HG03280 (cell line): ENCODE data around the gene SLC25A21.
A peak's percentile ranks its signal among the peaks of the same experiment; 100 is the strongest.
"Not testable (repeated sequence)": the region's sequence is repeated elsewhere in the genome, so short reads cannot be mapped to it uniquely, and the experiment has no call there.

Experiments
- ATAC-seq: cut with Tn5 transposase; IDR thresholded peaks from one replicate; pipeline ENCODE4 v1.9.1; 2021; ENCODE audit warnings: mild to moderate bottlenecking, moderate library complexity; ENCODE audit not compliant: unreplicated experiment

SLC25A21 gene

DNA sequence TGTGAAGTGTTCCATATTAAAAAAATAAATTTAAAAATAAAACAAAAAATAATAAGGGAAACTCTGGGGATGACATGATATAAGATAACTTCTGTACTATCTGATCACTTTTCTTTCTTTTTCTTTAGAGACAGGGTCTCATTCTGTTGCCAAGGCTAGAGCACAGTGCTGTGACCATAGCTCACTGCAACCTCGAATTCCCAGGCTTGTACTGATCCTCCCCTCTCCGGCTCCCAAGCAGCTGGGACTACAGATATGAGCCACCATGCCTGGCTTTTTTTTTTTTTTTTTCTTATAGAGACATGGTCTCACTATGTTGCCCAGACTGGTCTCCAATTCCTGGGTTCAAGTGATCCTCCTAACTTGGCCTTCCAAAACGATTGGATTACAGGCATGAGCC lies 14.9 kb upstream of the SLC25A21 start:
- no peak for ATAC-seq

DNA sequence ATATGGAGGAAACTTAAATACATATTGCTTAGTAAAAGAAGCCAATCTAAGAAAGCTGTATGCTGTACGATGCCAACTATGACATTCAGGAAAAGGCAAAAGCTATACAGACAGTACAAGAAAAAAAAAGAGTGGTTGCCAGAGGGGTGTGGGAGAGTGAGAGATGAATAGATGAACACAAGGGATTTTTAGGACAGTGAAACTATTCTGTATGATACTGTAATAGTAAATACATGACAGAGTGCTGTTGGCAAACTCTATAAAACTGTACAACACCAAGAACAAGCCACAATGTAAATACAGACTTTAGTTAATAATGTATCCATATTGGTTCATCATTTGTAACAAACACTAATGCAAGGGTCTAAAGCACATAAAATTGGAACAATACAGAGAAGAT lies 14.5 kb upstream of the SLC25A21 start:
- no peak for ATAC-seq

DNA sequence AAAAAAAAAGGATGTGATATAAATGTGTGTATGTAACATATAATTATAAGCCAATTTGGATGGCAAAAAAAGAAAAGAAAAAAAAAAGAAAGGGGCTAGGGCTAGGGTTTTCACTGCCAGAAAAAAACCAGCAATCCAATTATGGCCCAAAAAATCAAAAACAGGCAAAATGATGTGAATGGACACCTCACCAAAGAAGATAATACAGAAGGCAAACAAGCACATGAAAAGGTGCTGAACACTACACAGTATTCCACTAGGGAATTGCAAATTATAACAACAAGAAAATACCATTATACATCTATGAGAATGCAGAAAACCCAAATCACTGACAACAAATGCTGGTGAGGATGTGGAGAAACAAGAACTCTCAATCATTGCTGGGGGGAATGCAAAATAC lies 13.3 kb upstream of the SLC25A21 start:
- ATAC-seq: no peak

DNA sequence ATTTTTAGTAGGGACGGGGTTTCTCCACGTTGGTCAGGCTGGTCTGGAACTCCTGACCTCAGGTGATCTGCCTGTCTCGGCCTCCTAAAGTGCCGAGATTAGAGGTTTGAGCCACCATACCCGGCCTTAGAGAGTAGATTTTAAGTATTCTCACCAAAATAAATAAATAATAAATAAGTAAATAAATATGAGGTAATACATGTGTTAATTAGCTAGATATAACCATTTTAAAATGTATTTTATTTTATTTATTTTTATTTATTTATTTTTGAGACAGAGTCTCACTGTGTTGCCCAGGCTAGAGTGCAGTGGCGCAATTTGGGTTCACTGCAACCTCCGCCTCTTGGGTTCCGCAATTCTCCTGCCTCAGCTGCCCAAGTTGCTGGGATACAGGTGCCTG lies 12.1 kb upstream of the SLC25A21 start:
- ATAC-seq: not testable (repeated sequence)

DNA sequence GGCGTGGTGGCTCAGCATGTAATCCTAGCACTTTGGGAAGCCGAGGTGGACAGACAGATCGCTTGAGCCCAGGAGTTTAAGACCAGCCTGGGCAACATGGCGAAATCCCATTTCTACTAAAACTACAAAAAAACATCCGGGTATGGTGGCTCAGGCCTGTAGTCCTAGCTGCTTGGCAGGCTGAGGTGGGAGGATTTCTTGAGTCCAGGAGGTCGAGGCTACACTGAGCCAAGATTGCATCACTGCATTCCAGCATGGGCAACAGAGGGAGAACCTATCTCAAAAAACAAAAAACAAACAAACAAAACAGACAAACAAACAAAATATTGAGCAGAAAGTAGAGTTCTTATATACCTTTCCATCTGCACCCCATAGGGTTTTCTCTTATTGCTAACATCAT lies 9.0 kb upstream of the SLC25A21 start:
- ATAC-seq: no peak

DNA sequence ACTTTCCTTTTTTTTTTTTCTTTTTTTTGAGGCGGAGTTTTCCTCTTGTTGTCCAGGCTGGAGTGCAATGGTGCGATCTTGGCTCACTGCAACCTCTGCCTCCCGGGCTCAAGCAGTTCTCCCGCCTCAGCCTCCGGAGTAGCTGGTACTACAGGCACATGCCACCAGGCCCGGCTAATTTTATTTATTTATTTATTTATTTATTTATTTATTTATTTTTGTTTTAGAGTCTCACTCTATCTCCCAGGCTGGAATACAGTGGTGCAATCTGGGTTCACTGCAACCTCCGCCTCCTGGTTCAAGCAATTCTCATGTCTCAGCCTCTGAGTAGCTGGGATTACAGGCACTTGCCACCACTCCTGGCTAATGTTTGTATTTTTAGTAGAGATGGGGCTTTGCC lies 8.5 kb upstream of the SLC25A21 start:
- not testable (repeated sequence) for ATAC-seq

DNA sequence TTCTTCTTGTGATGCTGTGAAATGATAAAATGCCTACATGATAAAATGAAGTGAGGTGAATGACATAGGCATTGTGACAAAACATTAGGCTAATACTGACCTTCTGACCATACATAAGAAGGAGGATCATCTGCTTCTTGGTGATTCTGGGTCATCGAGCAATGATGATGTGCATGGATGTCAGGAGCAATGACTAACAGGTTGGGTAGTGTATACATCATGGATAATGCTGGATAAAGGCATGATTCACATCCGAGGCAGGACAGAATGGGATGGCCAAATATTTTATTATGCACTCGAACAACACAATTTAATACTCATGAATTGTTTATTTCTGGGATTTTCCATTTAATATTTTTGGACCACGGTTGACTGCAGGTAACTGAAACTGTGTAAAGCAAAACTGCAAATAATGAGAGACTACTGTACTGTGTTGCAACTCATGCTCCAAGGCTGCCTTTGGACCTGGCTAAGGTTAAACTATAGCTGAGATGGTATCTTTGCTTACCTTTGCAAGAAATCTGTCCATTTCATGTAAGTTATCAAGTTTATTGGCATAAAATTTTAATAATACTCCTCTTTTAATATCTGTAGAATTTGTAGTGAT lies 7.6 kb upstream of the SLC25A21 start:
- no peak for ATAC-seq

DNA sequence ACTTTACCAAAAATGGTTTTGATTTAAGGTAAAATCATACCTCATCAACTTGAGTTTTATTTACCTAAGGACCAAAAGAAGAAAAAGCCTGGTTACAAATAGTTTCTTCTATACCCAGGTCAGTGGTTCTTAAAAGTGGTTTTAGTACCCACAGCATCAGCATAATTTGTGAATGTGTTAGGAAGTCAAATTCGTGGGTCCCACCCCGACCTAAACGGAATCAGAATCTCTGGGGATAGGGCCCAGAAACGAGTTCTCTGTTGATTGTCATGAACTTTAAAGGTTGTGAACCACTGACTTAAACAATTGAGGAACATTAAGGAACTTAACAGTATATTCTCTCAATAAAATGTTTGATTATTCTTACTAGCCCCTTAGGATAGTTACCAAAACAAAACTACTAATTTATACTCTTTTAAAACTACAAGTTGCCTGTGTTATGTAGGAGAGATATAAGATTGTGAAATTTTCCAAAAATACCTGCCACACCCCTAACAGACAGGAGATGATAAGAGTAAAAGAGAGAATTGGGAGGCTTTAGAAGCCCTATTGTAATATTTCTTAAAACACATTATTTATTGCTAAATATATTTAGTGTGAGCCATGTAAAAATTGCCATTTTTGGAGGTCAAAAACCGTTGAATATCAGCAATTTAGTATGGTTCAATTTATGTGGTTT lies 669 bp upstream of the SLC25A21 start:
- ATAC-seq: no peak

DNA sequence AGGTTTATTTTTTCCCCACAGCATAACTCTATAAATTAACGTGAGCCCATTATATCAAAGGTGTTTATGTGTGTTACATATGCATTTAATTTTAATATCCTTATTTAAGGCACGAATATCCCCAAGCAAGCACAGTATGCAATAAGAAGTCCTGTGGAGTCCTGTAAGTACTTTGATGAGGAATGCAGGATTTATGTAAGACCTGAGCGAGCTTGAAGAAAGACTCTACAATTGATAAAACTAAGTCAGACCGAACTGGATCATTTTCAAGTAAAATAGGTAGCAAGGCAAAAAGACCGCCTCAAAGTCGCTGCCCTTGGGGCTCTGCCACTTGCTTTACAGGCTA lies 755 bp downstream of the SLC25A21 start:
- no peak for ATAC-seq

DNA sequence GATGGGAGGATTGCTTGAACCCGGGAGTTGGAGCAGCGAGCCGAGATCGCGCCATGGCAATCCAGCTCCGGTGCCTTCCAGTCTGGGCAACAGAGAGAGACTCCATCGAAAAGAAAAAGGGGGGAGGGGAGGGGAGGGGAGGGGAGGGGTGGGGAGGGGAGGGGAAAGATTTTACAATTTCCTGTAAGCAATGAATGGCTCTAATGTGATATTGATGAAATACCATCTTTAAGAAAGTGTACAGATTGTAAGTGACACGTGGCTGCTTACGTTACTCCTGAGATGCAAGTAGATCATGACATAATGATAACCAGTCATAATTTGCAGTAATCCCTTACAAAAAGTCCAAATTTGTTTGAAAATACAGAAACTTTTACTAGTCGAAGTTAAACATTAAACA lies 1.4 kb downstream of the SLC25A21 start:
- ATAC-seq: no peak

DNA sequence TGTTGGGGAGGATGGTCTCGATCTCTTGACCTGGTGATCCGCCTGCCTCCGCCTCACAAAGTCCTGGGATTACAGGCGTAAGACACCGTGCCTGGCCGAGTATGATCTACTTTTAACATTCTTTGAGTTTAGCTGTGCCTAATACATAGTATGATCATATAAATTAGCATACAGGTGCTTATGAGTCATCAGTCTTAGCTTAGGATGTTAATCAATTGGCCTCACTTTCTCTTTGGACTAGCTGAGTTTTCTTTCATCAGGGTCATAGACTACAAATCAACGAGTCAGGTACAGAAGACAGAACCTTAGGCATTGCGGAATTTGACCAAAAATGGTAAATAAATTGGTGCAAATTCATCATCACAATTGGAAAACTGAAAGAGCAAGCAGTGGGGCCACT lies 2.2 kb downstream of the SLC25A21 start:
- ATAC-seq: no peak

DNA sequence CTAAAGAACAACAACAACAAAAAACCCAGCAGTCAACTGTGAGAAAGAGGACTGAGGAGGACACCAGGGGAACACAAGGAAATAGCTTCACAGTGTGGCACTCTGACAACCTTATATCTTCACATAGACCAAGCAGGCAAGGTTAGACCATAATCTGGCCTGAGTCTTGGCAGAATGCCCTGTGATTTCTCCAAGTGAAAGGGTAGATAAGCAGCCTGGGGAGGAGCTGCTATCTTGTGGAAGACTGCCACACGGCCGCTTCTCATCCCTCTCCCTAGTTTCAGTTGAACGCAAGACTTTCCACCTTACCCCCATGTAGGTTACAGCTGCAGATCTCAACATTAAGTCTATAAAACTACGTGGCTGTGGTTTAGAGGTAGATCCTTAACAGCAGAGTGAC lies 3.7 kb downstream of the SLC25A21 start:
- no peak for ATAC-seq

DNA sequence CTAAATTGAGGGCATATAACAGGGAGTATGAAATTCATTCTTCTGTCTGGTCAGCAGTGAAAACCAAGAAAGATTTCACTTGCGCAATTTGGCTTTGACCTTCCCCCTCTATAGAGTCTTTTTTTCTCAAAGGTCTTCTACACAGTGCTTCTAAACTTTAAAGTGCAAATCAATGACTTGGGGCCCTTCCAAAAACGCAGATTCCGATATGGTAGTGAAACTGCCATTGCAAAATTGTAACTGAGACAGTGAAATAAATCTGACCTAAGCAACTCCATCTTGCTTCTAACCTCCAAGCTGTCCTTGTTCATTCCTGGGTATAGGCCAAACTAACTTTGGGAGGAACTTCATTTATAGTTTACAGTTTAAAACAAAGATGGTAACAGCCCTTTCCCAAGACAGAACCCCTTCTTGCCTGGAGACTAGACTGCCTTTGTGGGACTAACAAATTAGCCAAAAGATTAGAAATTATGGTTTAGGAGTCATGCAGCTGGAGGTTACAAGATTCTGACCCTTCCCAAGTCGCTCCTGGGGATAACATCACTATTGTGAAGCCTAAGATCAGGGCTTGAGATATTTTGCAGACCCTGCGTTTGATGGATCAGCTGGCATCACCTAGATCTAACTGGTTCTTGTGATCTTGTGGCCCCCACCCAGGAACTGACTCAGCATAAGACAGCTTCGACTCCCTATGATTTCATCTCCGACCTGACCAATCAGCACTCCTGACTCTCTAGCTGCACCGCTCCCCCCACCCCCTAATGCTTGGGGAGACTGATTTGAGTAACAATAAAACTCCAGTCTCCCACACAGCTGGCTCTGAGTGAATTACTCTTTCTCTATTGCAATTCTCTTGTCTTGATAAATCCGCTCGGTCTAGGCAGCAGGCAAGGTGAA lies 5.0 kb downstream of the SLC25A21 start:
- no peak for ATAC-seq

DNA sequence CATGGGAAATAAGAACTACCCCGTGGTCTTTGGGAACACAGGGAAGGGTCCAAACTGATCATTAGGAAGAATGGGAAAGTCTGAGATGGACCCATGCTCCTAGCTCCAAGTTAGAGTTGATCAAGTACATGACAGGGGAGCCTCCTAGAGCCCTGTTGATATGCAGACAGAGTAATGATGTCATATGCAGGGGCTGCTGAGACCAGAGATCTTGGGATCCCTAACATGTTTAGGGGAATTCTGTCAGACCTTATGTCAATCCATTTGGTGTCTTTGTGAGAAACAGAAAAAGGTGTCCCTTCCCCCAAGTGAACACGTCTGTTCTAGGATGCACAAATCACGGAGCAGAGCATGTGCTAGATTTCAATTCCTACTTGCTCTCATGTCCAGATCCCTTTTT lies 6.6 kb downstream of the SLC25A21 start:
- ATAC-seq: no peak

DNA sequence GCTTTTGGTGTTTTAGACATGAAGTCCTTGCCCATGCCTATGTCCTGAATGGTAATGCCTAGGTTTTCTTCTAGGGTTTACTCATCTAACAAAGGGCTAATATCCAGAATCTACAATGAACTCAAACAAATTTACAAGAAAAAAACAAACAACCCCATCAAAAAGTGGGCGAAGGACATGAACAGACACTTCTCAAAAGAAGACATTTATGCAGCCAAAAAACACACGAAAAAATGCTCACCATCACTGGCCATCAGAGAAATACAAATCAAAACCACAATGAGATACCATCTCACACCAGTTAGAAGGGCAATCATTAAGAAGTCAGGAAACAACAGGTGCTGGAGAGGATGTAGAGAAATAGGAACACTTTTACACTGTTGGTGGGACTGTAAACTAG lies 10.1 kb downstream of the SLC25A21 start:
- not testable (repeated sequence) for ATAC-seq

DNA sequence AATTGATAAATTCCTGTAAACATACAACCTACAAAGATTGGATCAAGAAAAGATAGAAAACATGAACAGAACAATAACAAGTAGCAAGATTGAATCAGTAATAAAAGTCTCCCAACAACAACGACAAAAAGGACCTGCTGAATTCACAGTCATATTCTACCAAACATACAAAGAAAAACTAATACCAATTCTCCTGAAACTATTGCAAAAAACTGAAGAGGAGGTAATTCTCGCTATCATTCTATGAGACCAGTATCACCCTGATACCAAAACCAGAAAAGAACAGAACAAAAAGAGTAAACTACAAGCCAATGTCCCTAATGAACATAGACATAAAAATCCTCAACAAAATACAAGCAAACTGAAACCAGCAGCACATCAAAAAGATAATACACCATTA lies 14.4 kb downstream of the SLC25A21 start:
- no peak for ATAC-seq

DNA sequence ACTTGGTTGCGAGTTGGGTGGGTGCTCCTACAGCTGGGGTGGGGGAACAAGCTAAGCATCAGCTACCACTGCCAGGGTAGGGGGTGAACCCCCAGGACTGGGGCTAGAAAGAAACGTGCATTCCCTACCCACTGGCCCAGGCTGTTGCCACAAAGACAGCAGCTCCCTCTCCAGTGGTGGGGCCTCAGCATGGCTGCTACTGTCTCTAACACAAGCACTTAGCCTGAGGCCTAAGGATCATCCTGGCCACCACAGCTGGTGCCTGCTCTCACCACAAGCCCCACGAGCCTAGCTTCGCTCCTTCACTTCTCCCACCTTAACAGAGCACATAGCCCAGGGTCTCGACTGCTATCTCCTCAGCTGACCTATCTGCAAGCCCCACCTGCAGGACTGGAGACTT lies 18.9 kb downstream of the SLC25A21 start:
- ATAC-seq: no peak

DNA sequence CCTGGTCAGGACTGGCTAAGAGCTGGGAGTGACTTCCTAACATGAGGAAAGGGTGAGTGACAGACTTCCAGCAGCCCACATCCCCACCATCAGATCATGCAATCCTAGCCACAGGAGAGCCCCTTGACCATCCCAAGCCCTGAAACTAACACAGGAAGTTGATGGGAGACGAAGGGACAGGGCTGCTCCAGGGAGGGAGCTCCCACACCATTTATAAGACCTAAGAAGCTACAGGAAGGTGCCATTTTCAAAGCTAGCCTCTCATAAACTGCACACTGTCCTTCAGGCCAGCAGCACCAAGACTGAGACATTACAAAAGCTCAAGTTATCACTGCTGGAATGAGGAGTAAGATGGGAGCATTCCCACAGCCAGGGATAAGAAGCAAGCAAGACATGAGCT lies 19.4 kb downstream of the SLC25A21 start:
- ATAC-seq: no peak

DNA sequence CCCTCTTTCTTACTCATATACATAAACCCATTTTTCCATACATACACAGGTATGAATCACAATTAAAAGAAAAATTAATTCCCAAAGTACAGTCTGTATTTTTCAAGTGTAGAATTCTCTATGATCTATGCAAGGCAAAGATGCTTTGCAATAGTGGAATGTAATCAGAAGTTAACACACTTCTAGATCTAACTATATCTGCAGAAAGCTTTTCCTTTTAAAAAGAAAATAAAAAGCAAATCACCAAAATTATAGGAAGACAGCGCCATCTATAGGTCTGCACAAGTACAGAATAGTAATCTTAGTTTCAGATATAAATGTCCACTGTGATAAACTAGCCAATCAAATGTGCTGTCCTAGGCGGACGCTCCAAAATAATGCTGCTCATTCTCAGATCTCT lies 22.0 kb downstream of the SLC25A21 start:
- peak; percentile 55 for ATAC-seq

DNA sequence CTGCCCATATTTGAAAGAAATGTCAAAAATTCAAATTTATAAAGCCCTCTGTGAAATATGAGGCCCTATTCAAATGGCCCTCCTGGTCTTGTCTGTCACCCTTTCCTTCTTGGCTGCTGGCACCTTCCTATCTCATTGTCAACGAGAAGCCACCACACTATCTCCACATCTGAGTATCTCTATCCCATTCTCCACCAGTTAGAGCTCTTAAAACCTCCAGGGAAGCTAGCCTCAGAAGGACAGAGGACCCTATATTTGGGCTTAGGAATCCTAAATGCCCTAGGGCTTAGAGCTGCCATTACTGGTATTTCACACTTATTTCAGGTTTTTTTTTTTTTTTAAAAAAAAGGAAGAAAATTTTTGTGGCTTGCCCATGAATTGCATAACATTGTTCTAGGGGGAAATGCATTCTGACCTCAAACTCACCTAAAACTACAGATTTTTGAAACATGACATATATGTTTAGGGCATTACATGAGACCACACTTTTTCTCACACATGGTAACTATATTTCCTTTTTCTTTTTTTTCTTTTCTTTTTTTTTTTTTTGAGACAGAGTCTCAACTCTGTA lies 25.0 kb downstream of the SLC25A21 start:
- no peak for ATAC-seq

DNA sequence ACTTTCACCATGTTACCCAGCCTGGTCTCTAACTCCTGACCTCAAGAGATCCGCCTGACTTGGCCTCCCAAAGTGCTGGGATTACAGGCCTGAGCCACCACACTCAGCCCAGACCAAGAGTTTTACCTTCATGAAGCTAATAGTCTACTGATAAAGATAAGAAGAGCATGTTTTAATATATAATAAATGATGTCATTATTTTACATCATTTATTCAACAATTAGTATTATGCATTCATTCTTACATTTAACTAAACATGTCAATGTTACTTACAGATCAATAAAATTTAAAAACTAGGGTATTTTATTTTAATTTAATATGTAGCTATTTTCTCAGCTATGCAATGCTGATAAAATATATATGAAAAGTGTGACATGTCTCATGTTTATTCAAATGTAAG lies 26.0 kb downstream of the SLC25A21 start:
- not testable (repeated sequence) for ATAC-seq

DNA sequence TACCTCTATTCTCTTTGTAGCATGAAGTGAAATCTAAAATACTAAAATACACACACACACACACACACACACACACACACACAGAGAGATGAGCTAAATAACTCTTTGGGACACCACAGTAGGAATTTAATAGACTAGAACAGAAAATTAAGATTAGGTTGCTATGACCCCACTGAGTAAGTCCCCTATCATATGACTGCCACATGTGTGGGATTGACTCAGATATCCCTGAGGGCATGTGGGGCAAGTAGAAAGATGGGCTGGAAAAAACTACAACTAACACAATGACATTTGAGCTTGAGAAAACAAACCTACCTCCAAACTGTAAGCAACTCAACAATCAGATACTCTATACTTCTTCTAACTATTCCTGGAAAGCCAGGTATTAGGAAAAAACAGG lies 27.0 kb downstream of the SLC25A21 start:
- ATAC-seq: no peak
